Embryonic facial prominence (tissue), 1 donor: ENCODE data around the gene IL1RAPL1.

Experiments used
- DNase-seq: peaks from one replicate; pipeline ENCODE4 v3.0.0-alpha.2; 2016; ENCODE audit errors: extremely low spot score

Gene IL1RAPL1

GRCh38 chrX:29648161-29648560, 1060.9 kb downstream of the IL1RAPL1 start:
- DNase-seq = no peak

GRCh38 chrX:29652484-29652883, 1065.2 kb downstream of the IL1RAPL1 start:
- no peak for DNase-seq

GRCh38 chrX:29653721-29654120, 1066.5 kb downstream of the IL1RAPL1 start:
- no peak for DNase-seq

- no peak for DNase-seq
Measured at GRCh38 chrX:29659911-29660310, 1072.7 kb downstream of the IL1RAPL1 start.

- no peak for DNase-seq
Measured at GRCh38 chrX:29661290-29661689, 1074.0 kb downstream of the IL1RAPL1 start.

- no peak for DNase-seq
Measured at GRCh38 chrX:29662101-29662500, 1074.9 kb downstream of the IL1RAPL1 start.

- no peak for DNase-seq
Measured at GRCh38 chrX:29662759-29663503, 1075.7 kb downstream of the IL1RAPL1 start.

GRCh38 chrX:29665532-29665931, 1078.3 kb downstream of the IL1RAPL1 start:
- no peak for DNase-seq

GRCh38 chrX:29666366-29666765, 1079.1 kb downstream of the IL1RAPL1 start:
- DNase-seq = no peak

GRCh38 chrX:29671421-29671820, 1084.2 kb downstream of the IL1RAPL1 start:
- DNase-seq = no peak

GRCh38 chrX:29687687-29688086, 1100.4 kb downstream of the IL1RAPL1 start:
- DNase-seq = no peak

- DNase-seq = no peak
Measured at GRCh38 chrX:29690061-29690460, 1102.8 kb downstream of the IL1RAPL1 start.

GRCh38 chrX:29691044-29691443, 1103.8 kb downstream of the IL1RAPL1 start:
- DNase-seq = no peak

- DNase-seq = no peak
Measured at GRCh38 chrX:29693912-29694311, 1106.7 kb downstream of the IL1RAPL1 start.

GRCh38 chrX:29699239-29699638, 1112.0 kb downstream of the IL1RAPL1 start:
- no peak for DNase-seq

GRCh38 chrX:29707088-29707487, 1119.8 kb downstream of the IL1RAPL1 start:
- DNase-seq = no peak

GRCh38 chrX:29721152-29721551, 1133.9 kb downstream of the IL1RAPL1 start:
- no peak for DNase-seq

- no peak for DNase-seq
Measured at GRCh38 chrX:29724316-29724715, 1137.1 kb downstream of the IL1RAPL1 start.

- DNase-seq = no peak
Measured at GRCh38 chrX:29726811-29727210, 1139.6 kb downstream of the IL1RAPL1 start.

- DNase-seq = no peak
Measured at GRCh38 chrX:29728639-29729038, 1141.4 kb downstream of the IL1RAPL1 start.

GRCh38 chrX:29744966-29745365, 1157.7 kb downstream of the IL1RAPL1 start:
- no peak for DNase-seq

GRCh38 chrX:29746326-29746725, 1159.1 kb downstream of the IL1RAPL1 start:
- DNase-seq = no peak

GRCh38 chrX:29762006-29762405, 1174.8 kb downstream of the IL1RAPL1 start:
- DNase-seq = no peak

- DNase-seq = no peak
Measured at GRCh38 chrX:29775890-29776289, 1188.6 kb downstream of the IL1RAPL1 start.
